Eye (tissue), 1 donor: ENCODE measurements around the gene MCIDAS.

Source experiments
- DNase-seq: peaks from one replicate; pipeline ENCODE4 v3.0.0-alpha.2; 2015

The MCIDAS gene

DNA sequence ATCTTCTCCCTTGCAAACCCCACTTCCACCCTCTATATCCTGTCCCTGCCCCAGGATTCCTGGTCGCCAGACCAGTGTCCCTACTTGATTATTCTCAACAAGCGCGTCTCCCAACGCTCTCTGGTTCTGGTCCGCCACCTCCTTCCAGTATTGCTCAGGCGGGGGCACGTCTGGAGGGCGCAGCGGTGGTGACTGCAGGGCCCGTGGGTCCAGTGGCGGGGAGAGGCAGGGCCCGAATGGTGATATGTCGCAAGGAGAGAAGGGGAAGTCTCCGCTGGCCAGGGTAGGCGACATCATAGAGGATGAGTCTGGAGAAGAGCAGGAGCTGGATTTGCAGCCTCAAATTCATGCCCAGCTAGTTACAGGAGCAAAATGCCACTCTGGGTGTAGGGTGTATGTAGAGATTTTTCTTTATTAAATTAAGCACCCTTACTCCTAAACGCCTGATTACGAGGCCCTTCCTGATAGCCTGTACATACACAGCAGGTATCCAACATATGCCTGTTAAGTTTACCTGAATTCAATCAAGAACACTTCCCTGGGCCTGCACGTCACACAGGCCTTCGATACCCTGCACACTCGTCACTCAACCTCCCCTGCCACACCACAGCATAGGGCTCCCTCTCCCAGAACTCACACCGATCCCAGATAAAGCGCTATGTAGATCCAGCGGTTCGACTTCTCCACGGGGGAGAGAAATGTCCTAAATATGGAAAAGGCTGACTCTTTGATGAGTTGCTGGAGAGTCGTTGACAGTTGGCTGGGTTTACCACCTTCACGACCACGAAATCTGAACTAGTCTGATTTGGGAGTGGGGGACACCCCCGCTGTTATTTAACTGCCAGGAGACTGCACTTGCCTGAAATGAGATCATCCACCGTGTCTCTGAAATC is 4.8 kb downstream of the MCIDAS start:
- DNase-seq = peak; percentile 59

DNA sequence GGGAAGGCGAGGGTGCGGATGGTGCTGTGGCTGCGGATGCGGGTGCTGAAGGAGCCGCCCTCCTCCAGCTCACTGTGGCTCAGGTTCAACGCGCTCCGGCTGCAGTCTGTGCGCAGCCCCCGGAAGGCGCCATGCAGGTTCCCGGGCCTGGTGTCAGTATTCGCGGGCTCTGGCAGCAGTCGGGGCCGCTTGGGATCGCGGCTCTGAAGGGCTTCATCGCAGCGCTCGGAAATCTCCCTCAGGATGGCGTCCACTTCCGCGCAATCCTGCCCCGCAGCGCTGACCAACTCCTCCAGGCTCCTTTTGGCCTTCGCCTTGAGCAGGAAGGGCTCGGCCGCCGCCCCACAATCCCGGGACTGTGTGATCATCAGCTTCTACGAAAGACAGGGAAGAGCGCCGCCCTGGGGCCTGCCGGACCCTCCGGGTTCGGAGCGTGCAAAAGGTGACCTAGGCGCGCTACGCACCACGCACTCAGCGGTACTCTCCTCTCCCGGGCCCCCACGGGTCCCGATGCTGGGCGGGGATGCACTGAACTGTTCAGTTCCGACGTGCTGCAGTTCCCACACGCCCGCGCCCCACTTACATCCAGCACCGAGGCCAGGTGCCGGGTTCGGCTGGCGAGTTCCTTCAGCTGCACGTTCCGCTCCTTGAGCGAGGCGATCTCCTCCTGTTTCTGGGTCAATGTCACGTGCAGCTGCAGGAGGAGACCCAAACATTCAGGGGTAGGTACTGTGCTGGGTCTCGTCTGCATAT is 6.5 kb downstream of the MCIDAS start:
- DNase-seq = peak; percentile 76

DNA sequence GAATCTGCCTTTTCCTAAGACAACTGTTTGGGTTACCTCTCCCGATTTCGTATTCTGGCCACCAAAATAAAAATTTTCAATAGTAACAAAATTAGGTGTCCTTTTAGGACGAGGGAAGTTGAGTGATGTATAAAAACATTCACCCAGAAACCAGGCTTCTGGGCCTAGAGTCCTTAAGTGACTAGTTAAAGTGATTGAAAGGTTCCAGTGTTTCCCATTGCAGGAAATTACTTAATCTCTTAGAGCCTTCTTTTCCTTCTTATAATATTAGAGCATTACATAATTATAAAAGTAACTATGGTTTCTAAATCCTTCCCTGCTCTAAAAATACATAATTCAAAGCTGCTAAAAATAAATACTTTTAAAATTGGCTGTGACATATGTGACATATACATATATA is 7.3 kb downstream of the MCIDAS start:
- DNase-seq = peak; percentile 5

DNA sequence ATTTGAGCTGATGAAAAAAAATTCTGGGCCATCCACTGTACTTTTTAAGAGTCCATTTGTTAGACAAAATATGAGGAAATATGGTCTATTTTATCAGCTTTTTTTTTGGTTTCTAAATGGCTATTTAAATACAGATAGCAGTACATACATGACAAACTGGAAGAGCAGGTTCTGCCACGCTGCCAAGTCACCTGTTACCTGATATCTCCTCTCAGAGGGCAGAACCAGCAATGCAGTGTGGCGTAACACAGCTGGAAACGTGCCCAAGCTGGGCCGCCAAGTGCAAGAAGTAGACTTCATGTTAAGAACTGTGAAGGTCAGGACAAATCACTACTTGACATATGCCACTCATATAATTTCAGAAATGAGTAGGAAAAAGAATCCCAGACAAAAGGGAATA is 8.1 kb downstream of the MCIDAS start:
- DNase-seq = peak; percentile 57

DNA sequence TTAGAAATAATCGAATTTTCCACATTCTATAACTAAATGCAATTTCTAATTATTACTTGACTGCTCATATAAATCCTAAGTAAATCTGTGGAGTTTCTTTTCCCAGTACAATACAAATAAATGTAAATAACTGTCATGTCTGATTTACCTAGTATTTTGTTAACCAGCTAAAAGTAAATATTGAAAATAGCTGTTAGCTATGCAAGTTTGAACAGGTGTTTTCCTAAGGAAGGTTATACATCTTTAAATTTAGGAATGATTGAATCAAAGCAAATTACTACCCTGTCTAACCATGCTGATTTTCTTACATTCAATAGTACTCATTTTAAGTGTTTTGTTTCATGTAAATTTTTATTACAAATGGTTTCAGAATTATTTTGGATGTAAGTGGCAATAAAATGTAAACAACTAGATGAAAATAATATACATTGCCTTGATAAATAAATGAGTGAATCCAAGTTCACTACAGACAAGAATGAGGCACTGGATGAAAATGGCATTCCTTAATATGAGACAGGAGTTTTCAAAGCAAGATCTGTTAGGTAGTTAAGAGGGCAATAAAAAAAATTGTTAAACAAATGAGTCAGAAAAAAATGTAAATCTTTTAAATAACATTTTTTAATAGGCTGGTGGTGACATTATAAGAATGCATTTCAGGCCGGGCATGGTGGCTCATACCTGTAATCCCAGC is 15.8 kb downstream of the MCIDAS start:
- DNase-seq = no peak

DNA sequence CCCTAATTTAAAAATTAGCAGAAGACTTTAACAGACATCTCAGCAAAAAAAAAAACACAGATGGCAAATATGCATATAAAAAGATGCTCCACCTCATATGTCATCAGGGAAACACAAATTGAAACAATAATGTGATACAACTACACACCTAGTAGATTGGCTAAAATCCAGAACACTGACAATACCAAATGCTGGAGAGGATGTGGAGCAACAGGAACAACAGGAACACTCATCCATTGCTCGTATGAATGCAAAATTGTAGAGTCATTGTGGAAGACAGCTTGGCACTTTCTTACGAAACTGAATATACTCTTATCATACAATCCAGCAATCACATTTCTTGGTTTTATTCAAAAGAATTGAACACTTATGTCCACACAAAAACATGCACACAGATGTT is 22.1 kb downstream of the MCIDAS start:
- no peak for DNase-seq

DNA sequence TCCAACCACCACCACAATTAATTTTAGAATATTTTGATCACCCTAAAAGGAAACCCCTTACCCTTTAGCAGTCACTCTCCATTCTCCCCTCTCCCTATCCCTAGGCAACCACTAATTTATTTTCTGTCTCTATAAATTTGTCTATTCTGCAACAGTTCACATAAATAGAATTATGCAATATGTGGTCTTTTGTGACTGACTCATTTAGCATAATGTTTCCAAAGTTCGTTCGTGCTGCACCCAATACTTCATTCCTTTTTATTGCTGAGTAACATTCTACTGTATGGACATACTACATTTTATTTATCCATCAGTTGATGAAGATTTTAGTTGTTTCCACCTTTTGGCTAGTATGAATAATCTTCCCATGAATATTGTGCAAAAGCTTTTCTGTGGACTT is 36.0 kb downstream of the MCIDAS start:
- DNase-seq = no peak

DNA sequence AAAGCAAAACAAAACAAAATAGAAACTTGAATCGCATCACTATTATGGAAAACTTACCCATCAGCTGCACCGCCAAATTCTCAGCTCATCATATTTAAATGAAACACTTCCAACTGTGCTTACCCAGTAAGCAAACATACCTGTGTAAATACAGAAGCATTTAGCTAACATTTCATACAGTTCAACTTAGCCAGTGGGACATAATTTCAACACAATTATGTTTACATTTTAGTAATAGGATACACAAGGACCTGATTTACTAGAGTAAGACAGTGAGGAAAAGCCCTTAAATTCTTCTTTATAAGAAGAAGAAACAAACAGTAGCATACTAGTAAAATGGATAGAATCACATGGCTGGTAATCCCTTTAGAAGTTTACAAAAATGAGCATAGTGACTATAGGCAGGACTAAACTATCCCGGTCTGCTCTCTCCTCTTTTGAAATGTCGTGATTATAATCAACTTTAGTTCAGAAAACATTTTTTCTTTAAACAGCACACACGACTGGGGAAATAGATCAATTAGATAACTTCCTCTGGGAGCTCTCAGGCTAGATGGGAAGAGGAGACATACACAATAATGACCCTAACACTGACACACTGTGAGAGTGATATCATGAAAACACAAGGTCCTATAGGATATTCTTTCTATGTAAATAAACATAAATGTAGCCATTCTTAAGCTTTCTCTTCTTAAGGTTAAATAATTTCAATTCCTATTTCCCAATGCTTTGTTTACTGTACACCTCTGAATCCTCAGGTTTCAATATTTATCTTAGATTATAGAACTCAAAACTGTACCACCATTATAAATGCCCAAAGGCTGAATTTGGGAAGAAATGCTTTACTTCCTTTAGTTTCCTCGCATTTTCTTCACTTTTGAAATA is 38.2 kb downstream of the MCIDAS start:
- no peak for DNase-seq

DNA sequence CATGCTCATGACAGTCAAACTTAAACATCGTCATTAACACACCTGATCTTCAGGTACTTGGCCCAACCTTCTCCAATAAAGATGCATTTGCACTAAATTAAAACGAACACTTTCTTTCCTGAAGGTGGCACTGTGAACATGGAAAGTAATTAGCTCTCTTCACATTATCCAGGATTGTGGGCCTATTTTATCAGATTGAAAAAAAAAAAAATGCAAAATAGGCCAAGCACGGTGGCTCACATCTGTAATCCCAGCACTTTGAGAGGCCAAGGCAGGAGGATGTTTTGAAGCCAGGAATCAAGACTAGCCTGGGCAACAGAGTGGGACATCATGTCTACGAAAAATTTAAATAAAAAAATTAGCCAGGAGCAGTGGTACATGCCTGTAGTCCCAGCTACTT is 39.7 kb downstream of the MCIDAS start:
- no peak for DNase-seq

DNA sequence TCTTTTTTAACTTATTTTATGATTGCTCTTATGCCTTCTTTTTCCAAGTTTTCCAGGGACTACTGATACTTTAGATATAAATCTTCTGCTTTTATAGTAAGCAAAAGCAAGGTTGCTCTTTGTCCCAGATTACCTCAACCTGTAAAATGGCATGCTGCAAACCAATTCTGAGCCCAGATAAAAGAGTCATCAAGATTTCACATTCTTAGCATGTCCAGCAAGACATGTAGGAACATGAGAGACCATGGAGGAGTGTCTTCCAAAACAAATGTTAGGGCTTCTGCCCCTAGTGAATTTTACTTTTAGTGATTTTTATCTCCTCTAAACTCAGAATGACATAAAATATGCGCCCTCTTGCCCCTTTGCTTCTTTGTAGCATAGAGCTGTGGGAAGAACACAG is 47.1 kb downstream of the MCIDAS start:
- DNase-seq = no peak

DNA sequence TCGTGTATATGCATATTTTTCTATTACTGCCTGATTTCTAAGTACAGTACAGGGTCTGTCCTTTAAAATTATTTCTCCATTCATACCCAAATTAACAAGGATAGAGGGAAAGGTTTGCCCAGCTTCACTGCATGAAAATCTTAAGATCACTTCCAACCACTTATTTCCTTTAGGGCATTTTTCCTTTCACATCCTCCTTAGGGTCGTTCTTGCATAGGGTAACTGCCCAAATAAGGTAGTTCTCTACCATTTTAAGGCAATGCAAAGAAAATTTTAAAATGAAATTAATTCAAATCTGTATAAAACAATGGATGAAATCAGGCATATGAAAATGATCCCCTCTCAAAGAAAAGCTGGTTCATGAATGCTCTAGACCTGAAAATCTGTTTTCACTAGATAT is 50.0 kb downstream of the MCIDAS start:
- no peak for DNase-seq

DNA sequence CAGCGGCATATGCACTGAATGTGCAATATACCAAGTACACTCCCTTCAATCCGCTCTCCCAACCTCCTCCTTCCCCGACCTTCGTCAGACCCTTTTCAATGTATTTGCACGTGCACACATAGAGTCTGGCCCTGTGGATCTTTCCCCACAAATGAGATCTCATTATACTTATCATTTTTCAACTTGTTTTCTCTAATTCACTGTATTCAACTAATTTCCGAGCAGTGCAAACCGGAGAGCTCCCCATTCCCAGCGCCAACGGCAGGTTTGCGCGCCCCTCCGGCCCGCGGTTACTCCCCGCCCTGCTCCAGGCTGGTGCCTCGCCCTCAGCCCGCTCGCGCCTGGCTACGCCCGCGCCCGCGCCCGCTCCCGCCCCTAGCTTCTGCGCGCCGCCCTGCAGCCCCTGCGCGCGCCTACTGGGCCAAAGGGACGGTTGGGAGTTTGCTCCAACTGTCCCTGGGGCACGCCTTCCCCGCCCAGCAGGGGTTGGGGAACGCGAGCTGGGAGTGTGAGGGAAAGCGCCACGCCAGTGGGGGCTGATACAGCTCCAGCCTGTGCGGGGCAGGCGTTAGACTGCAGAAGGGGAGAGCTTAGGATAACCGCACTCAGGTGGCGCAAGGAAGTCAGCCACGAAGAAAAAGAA is 50.8 kb downstream of the MCIDAS start:
- peak; percentile 85 for DNase-seq

DNA sequence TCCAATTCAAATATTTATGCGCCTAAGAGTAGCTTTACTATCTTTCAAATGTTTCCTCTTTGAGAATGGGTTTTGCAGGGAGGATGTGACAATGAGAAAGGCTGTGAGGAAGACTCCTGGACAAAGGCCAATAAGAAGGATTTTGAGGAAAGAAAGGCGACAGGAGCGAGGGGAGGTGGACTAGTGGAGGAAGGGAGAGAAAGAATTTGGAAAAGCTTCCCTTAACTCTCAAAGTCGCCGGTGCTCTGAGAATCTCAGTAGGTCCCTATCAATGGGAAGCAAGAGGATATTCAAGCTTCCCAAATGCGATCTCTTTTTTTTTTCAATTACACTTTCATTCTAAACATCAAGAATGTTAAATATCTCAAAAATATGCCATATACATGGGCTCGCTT is 51.3 kb downstream of the MCIDAS start:
- no peak for DNase-seq

DNA sequence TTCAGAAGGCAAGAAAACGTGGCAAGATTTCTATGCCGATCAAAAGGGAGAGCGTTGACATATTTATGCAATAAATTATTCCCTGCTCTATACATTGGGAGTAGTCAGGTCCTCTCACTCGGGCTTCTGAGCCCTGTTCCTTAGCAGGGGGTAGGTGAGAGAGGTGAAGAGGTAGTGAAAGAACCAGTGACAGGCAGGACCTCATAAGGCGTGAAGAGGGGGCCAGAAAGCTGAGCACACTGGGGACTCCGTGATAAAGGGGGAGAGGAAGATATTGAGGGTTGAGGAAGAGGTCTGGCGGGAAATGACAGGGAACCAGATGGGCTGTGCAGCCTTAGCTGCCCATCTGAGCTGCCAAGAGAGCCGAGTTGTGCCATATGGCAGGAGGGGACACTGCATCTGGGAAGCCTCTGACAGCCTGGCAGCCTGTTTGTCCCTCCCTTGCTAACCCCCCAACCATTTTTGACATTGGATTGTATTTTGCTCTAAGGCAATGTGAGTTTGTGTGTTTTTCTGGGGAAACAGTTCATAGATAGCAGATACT is 53.4 kb downstream of the MCIDAS start:
- no peak for DNase-seq

DNA sequence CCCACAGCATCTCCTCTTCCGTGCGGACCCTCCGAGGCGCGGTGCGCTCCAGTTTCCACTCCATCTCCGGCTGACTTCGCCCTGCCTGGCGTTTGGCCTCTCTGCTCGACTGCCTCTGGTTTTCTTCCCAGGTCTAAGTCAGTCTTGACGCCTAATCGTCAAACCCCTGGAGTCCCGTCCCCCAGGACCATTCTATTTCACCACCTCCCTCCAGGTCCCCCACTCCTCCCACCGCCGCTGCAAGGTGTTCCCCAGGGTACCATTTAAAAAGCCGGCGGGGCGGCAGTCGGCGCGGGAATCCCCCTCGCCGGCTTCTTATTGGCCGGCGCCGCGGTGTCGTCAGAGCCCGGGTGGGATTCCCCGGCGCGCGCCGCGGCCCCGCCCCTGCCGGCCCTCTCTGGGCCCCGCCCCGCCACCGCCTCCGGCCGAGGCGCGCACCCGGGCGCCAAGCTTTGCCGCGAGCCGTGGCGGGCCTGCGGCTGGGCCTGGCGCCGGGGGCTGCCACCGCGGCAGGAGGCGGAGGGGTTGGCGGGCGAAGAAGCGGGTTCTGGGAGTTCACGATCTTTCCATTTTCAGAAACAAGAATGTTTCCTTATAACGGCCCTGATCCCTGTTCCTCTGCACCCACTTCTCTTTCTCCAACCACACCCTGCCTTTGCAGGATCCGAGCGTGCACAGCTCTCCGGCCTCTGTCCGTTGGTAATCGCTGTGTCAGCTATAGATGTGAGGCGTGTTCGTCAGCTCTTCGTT is 54.0 kb downstream of the MCIDAS start, which contains the start of gene CDC20B:
TSS of gene CDC20B (minus strand) at position 241 of the 750 bp plus-strand sequence. CDS start at position 64, 177 bp downstream.
- peak; percentile 91 for DNase-seq

DNA sequence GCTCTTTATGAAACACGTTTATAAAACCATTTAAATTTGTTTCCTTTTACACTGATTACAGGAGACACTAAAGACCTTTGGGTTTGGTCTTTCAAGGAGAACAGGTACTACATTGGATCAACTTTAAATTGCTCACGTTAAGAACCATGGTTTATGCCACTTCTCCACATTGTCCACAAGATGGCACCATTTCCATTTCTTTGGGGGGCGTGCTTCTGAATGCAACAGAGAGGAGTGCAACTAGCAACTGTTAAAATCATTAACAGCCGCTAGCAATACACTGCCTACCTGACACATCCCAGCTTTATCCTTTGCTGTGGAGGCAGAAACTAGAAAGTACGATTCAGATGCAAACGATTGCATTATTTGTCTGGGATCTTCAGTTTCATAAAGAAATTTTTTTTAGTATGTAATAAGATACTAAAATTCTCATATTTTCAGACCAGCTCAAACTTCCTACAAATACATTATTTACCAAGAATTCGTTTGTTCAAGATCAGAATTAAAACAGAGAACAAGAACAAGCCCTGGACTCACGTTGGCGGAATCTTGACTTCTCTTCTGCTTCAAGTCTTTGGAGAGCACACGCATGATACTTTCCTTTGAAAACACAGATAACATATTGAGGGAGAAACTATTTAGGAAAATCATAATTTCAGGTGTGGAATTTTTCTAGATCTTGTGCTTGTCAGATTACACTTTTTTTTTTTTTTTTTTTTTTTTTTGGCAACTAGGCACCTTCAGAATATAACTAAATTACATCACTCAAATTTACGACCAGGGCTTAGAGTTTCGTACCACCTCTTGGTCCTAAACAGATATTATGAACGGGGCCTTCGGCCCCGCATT is 54.8 kb downstream of the MCIDAS start:
- peak; percentile 96 for DNase-seq

DNA sequence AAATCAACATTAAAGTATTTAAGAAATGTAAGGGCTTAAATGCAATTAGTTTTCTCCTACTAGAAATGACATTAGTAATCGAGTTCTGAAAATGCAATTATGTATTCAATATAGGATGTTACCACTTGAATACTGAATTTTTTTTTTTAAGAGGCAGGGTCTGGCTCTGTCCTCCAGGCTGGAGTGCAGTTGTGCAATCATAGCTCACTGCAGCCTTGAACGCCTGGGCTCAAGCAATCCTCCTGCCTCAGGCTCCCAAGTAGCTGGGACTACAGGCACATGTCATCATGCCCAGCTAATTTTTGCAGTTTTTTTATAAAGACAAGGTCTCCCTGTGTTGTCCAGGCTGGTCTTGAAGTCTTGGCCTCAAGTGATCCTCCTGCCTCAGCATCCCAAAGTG is 55.6 kb downstream of the MCIDAS start:
- no peak for DNase-seq
